ENCODE data around the gene SLPI.

DNA sequence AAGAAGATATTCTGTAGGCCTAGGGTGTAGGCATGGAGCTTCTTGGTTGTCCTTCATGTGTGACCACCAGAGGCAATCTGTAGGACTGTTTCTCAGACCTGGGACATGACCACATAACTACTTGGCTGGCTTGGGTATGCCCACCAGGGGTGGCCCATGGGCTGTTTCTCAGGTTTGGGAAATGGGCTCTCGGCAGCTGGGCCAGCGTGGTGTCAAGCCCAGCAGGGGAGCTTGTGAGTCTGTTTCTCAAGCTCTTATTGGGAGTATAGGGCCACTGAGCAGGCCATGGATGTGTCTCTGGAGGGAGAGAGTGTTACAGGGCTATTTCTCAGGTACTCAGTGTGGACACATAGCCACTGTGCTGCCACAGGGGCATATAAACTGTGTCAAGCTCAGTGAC, 35.7 kb downstream of the SLPI start:
- TF ChIP-seq, protein P1, sequence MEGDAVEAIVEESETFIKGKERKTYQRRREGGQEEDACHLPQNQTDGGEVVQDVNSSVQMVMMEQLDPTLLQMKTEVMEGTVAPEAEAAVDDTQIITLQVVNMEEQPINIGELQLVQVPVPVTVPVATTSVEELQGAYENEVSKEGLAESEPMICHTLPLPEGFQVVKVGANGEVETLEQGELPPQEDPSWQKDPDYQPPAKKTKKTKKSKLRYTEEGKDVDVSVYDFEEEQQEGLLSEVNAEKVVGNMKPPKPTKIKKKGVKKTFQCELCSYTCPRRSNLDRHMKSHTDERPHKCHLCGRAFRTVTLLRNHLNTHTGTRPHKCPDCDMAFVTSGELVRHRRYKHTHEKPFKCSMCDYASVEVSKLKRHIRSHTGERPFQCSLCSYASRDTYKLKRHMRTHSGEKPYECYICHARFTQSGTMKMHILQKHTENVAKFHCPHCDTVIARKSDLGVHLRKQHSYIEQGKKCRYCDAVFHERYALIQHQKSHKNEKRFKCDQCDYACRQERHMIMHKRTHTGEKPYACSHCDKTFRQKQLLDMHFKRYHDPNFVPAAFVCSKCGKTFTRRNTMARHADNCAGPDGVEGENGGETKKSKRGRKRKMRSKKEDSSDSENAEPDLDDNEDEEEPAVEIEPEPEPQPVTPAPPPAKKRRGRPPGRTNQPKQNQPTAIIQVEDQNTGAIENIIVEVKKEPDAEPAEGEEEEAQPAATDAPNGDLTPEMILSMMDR (IDR thresholded peaks at IDR 0.05): no peak
- TF ChIP-seq POLR2AphosphoS5 (IDR thresholded peaks at IDR 0.05) (no peak), POLR2A (IDR thresholded peaks at IDR 0.05) (no peak)
